Umbilical cord (tissue), 2 donors: ENCODE results near the gene TRAPPC2L. TPM values are rescaled to one million over a fixed set of nuclear protein-coding genes. Genes with fewer than 3 reads are reported as not detected.
"Not testable (repeated sequence)": the region's sequence is repeated elsewhere in the genome, so short reads cannot be mapped to it uniquely, and the experiment has no call there.

Source experiments
- DNase-seq: peaks from one replicate; pipeline ENCODE4 v3.0.0-alpha.2; 2015; ENCODE audit warnings: low spot score
- total RNA-seq: library from RNA; depleted of rRNA; stranded (reverse); fragments of >200 nt; gene quantifications from one replicate; pipeline ENCODE4 v1.2.3, GENCODE V29; 2014; ENCODE audit warnings: low replicate concordance; ENCODE audit not compliant: insufficient read depth

TRAPPC2L gene
- total RNA-seq, 1 donor from 2014 or later, result 9.9 TPM

- DNase-seq, result not testable (repeated sequence)
These were observed 32.9 kb downstream of the TRAPPC2L start for GRCh38 chr16:88889702-88890352.

- no peak for DNase-seq
These were observed 34.2 kb downstream of the TRAPPC2L start for GRCh38 chr16:88891083-88891482.

- DNase-seq, result no peak
These were observed 35.1 kb downstream of the TRAPPC2L start for GRCh38 chr16:88892065-88892464.

- DNase-seq, result no peak
These were observed 36.4 kb downstream of the TRAPPC2L start for GRCh38 chr16:88893127-88893968.

GRCh38 chr16:88894266-88894665 lies 37.3 kb downstream of the TRAPPC2L start:
- DNase-seq, result not testable (repeated sequence)

- DNase-seq, result no peak
These were observed 37.9 kb downstream of the TRAPPC2L start for GRCh38 chr16:88894681-88895300.

- DNase-seq, result no peak
These were observed 38.4 kb downstream of the TRAPPC2L start for GRCh38 chr16:88895335-88895734.

GRCh38 chr16:88896238-88897070 lies 39.5 kb downstream of the TRAPPC2L start:
- no peak for DNase-seq

- DNase-seq, result no peak
These were observed 40.9 kb downstream of the TRAPPC2L start for GRCh38 chr16:88897696-88898425.

GRCh38 chr16:88899901-88900661 lies 43.2 kb downstream of the TRAPPC2L start:
- DNase-seq, result no peak

- no peak for DNase-seq
These were observed 43.7 kb downstream of the TRAPPC2L start for GRCh38 chr16:88900662-88901052.

- no peak for DNase-seq
These were observed 44.9 kb downstream of the TRAPPC2L start for GRCh38 chr16:88901718-88902337.

GRCh38 chr16:88902744-88903143 lies 45.8 kb downstream of the TRAPPC2L start:
- no peak for DNase-seq

- DNase-seq, result no peak
These were observed 46.3 kb downstream of the TRAPPC2L start for GRCh38 chr16:88903267-88903666.

- no peak for DNase-seq
These were observed 47.9 kb downstream of the TRAPPC2L start for GRCh38 chr16:88904676-88905365.

GRCh38 chr16:88905563-88905962 lies 48.6 kb downstream of the TRAPPC2L start:
- no peak for DNase-seq

- DNase-seq, result no peak
These were observed 49.1 kb downstream of the TRAPPC2L start for GRCh38 chr16:88906020-88906419.

GRCh38 chr16:88906535-88907105 lies 49.7 kb downstream of the TRAPPC2L start:
- DNase-seq, result no peak

- DNase-seq, result peak; percentile 8
These were observed 50.8 kb downstream of the TRAPPC2L start for GRCh38 chr16:88907768-88908167.
